Glutamatergic neuron (in vitro differentiated cells): ENCODE results near the gene SPATA16. TPM values are rescaled to one million over a fixed set of nuclear protein-coding genes. Genes with fewer than 3 reads are reported as not detected.

Experiments
- DNase-seq: peaks from one replicate; pipeline ENCODE4 v3.0.0; 2022
- H3K27ac Mint-ChIP-seq: one replicate; pipeline ENCODE4 v1.8.0; 2020; ENCODE audit warnings: mild to moderate bottlenecking, mixed read lengths, inconsistent platforms; ENCODE audit not compliant: unreplicated experiment
- H3K27me3 Mint-ChIP-seq: one replicate; pipeline ENCODE4 v1.8.0; 2020; ENCODE audit warnings: mild to moderate bottlenecking, moderate library complexity, mixed read lengths, inconsistent platforms; ENCODE audit not compliant: unreplicated experiment
- H3K36me3 Mint-ChIP-seq: one replicate; pipeline ENCODE4 v1.8.0; 2020; ENCODE audit warnings: mild to moderate bottlenecking, mixed read lengths, inconsistent platforms; ENCODE audit not compliant: unreplicated experiment
- H3K4me1 Mint-ChIP-seq: one replicate; pipeline ENCODE4 v1.8.0; 2020; ENCODE audit warnings: mild to moderate bottlenecking, low read depth, mixed read lengths, inconsistent platforms; ENCODE audit not compliant: unreplicated experiment
- H3K4me3 Mint-ChIP-seq: one replicate; pipeline ENCODE4 v1.8.0; 2020; ENCODE audit warnings: mild to moderate bottlenecking, mixed read lengths, inconsistent platforms; ENCODE audit not compliant: unreplicated experiment
- H3K9me3 Mint-ChIP-seq: one replicate; pipeline ENCODE4 v1.8.0; 2020; ENCODE audit warnings: mild to moderate bottlenecking, moderate library complexity, mixed read lengths, inconsistent platforms; ENCODE audit not compliant: unreplicated experiment
- total RNA-seq: library from RNA; stranded (reverse); fragmentation: NEBNext Ultra II Directional; extraction: Animal tissue kit (Norgen Biotek cat#: 25700); gene quantifications from one replicate; pipeline ENCODE4 v1.2.1, GENCODE V29; 2021; ENCODE audit not compliant: unreplicated experiment
- TF ChIP-seq, protein P1 (sequence below): fragments of 200-600 bp; sonication (generic); IDR thresholded peaks from one replicate; pipeline ENCODE4 v1.5.0; 2021; ENCODE audit not compliant: partially characterized antibody, unreplicated experiment

SPATA16 gene
- total RNA-seq, 1 donor from 2014 or later: not detected

DNA sequence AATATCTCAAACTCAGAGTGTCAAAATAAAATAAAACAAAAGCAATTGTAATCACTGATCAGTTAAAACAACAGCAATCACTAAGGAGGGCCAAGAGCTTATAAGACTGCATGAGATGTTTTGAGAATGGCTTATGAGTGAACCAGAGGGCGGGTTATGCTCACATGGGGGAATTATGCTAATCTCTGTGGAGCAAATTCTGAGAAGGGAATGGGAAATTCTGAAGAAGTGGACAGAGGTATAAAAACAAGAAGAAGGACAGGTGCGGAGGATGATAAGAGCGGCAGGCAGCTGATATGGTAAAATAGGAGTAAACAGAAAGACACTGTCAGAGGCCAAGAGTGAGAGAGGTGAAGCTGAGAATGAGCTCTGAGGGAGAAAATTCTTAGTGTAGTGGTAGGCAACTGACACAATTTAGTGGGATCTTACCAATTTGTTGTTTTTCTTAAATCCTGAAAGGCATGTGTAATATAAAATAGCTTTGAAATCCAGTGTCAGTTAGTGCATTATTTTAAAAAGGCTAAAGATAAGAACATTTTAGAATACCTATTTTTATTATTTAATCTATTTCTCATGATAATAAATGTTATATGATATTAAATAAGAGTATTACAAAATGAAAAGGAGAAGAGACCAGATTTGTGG lies 133.8 kb downstream of the SPATA16 start:
- H3K4me1 Mint-ChIP-seq: no peaks in the 10 kb centered on the region
- H3K36me3 Mint-ChIP-seq: no peaks in the 10 kb centered on the region
- H3K9me3 Mint-ChIP-seq: no peaks in the 10 kb centered on the region
- H3K27me3 Mint-ChIP-seq: peaks cover 3% of the 10 kb centered on the region
- H3K4me3 Mint-ChIP-seq: no peak overlapping the region
- no peak overlapping the region for H3K27ac Mint-ChIP-seq
- TF ChIP-seq, protein P1, sequence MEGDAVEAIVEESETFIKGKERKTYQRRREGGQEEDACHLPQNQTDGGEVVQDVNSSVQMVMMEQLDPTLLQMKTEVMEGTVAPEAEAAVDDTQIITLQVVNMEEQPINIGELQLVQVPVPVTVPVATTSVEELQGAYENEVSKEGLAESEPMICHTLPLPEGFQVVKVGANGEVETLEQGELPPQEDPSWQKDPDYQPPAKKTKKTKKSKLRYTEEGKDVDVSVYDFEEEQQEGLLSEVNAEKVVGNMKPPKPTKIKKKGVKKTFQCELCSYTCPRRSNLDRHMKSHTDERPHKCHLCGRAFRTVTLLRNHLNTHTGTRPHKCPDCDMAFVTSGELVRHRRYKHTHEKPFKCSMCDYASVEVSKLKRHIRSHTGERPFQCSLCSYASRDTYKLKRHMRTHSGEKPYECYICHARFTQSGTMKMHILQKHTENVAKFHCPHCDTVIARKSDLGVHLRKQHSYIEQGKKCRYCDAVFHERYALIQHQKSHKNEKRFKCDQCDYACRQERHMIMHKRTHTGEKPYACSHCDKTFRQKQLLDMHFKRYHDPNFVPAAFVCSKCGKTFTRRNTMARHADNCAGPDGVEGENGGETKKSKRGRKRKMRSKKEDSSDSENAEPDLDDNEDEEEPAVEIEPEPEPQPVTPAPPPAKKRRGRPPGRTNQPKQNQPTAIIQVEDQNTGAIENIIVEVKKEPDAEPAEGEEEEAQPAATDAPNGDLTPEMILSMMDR: no peak
- no peak for DNase-seq

DNA sequence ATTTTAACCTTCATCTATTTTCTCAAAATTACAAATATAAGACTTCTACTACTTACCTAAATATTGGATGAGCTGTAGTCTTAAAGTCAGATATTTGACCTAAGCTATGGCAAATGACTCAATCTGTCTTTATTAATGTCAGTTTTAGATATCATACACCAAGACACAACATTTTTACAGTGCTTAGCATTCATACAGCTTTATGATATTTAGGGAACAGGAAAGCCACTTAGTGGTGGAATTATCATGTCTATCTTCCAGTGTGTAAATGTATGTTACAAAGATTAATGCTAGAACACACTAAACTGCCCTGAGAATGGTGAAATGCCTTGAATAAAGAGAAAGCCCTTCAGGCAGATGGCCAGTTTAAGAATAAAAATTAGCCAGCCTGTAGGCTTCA lies 135.0 kb downstream of the SPATA16 start:
- H3K4me1 Mint-ChIP-seq: no peaks in the 10 kb centered on the region
- TF ChIP-seq, protein P1: no peak
- no peak overlapping the region for H3K27ac Mint-ChIP-seq
- H3K36me3 Mint-ChIP-seq: no peaks in the 10 kb centered on the region
- no peak overlapping the region for H3K4me3 Mint-ChIP-seq
- H3K27me3 Mint-ChIP-seq: peaks cover 3% of the 10 kb centered on the region
- no peaks in the 10 kb centered on the region for H3K9me3 Mint-ChIP-seq
- DNase-seq: no peak

DNA sequence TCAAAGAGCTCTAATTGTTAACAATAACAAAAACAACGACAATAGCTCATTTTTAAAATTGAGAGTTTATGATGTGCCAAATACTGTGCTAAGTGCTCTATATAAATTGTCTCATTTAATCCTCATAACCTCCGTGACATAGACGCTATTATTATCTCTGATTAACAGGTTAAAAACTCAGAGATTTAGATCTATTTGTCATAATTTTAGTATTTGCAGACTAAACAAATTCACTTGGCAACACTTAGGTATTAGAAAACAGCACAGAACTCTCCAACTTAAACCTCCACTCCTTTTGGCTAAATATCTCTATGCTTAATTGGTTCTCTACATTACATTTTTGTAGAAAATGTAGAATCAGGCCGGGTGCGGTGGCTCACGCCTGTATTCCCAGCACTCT lies 136.4 kb downstream of the SPATA16 start:
- Mint-ChIP-seq H3K27ac (no peak overlapping the region), H3K36me3 (no peaks in the 10 kb centered on the region), H3K9me3 (peaks cover 4% of the 10 kb centered on the region), H3K4me3 (no peak overlapping the region), H3K4me1 (no peaks in the 10 kb centered on the region), H3K27me3 (no peaks in the 10 kb centered on the region)
- TF ChIP-seq, protein P1: no peak
- no peak for DNase-seq

DNA sequence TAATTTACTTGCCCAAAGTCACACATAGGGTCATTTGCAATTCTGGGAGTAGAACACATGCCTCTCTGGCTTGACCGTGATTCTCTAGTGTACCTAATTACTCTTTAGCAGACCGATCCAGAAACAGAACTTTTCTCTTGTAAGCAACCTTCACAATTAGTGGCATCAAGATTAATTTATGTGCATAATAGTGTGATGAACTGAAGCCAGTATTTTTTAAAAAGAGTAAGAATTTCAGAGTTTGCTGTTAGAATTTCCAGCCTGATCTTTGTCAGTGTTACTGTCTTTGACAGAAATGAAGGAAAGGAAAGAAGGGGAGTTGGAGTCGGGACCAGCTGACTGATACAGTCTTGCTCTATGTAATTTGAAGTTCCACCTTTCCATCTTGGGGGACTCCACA lies 137.1 kb downstream of the SPATA16 start:
- no peaks in the 10 kb centered on the region for H3K4me1 Mint-ChIP-seq
- H3K4me3 Mint-ChIP-seq: no peak overlapping the region
- no peak overlapping the region for H3K27ac Mint-ChIP-seq
- H3K27me3 Mint-ChIP-seq: no peaks in the 10 kb centered on the region
- DNase-seq: no peak
- TF ChIP-seq, protein P1: no peak
- H3K36me3 Mint-ChIP-seq: no peaks in the 10 kb centered on the region
- H3K9me3 Mint-ChIP-seq: peaks cover 4% of the 10 kb centered on the region

DNA sequence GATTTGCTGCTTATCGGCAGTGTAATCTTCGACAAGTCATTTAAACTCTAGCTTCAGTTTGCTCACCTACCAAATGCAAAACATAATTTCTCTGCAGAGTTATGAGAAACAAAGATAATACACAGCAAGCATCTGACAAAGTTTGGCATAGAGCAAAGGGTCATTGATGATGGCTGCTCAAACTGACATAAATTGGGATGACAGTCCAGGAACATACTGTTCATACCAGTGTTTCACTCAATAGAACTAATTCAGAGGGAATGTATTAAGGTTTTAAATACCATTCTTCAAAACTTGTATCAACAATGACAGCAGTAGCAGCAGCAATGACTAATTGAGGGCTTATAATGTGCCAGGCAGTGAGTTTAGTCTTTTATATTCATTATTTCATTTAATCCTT lies 137.6 kb downstream of the SPATA16 start:
- Mint-ChIP-seq H3K4me1 (no peaks in the 10 kb centered on the region), H3K36me3 (no peaks in the 10 kb centered on the region), H3K27me3 (no peaks in the 10 kb centered on the region), H3K9me3 (peaks cover 4% of the 10 kb centered on the region), H3K4me3 (no peak overlapping the region), H3K27ac (no peak overlapping the region)
- no peak for DNase-seq
- TF ChIP-seq, protein P1: no peak
